BE2C (cell line): ENCODE measurements around the gene NUDT10.

Source experiments
- DNase-seq: peaks from one replicate; pipeline ENCODE4 v3.0.0-alpha.2; 2020
- H3K27me3 ChIP-seq: fragments of 250-450 bp; sonication (Bioruptor Pico); 2 replicates; pipeline ENCODE4 v1.5.1; 2020; ENCODE audit warnings: mild to moderate bottlenecking
- H3K36me3 ChIP-seq: fragments of 250-450 bp; sonication (Bioruptor Pico); 2 replicates; pipeline ENCODE4 v1.5.1; 2020; ENCODE audit warnings: mild to moderate bottlenecking
- H3K4me1 ChIP-seq: fragments of 250-450 bp; sonication (Bioruptor Pico); 2 replicates; pipeline ENCODE4 v1.5.1; 2020
- H3K4me3 ChIP-seq: 2 replicates; pipeline ENCODE4 v1.5.1; 2011; ENCODE audit warnings: low read depth, low read length
- H3K9me3 ChIP-seq: fragments of 250-450 bp; sonication (Bioruptor Pico); 2 replicates; pipeline ENCODE4 v1.5.1; 2020
- TF ChIP-seq, protein P1 (sequence below): IDR thresholded peaks from 2 replicates; pipeline ENCODE4 v1.5.1; 2012; ENCODE audit warnings: mild to moderate bottlenecking, low read depth, low read length

The NUDT10 gene

DNA sequence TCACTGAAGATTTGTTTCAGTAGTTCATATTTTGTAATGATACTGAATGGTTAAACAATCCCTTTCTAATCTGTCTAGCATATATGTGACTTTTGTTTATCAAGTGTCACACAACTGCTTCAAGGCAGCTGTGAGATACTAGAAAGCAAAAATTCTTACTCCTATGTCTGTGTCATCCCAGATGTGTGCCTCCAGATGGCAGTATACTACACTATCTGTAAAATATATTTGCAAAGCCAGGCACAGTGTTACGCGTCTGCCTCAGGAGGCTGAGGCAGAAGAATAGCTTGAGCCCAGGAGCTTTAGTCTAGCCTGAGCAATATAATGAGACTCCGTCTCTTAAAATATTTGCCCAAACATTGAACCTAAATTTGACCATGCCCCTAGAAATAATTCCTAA lies 4.0 kb downstream of the NUDT10 start:
- H3K4me1 ChIP-seq = no peaks in the 10 kb centered on the region
- peak; percentile 15 for DNase-seq
- H3K36me3 ChIP-seq = no peaks in the 10 kb centered on the region
- TF ChIP-seq, protein P1, sequence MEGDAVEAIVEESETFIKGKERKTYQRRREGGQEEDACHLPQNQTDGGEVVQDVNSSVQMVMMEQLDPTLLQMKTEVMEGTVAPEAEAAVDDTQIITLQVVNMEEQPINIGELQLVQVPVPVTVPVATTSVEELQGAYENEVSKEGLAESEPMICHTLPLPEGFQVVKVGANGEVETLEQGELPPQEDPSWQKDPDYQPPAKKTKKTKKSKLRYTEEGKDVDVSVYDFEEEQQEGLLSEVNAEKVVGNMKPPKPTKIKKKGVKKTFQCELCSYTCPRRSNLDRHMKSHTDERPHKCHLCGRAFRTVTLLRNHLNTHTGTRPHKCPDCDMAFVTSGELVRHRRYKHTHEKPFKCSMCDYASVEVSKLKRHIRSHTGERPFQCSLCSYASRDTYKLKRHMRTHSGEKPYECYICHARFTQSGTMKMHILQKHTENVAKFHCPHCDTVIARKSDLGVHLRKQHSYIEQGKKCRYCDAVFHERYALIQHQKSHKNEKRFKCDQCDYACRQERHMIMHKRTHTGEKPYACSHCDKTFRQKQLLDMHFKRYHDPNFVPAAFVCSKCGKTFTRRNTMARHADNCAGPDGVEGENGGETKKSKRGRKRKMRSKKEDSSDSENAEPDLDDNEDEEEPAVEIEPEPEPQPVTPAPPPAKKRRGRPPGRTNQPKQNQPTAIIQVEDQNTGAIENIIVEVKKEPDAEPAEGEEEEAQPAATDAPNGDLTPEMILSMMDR = peak; percentile 48
- no peak overlapping the region for H3K4me3 ChIP-seq
- H3K27me3 ChIP-seq = no peaks in the 10 kb centered on the region
- H3K9me3 ChIP-seq = no peaks in the 10 kb centered on the region

DNA sequence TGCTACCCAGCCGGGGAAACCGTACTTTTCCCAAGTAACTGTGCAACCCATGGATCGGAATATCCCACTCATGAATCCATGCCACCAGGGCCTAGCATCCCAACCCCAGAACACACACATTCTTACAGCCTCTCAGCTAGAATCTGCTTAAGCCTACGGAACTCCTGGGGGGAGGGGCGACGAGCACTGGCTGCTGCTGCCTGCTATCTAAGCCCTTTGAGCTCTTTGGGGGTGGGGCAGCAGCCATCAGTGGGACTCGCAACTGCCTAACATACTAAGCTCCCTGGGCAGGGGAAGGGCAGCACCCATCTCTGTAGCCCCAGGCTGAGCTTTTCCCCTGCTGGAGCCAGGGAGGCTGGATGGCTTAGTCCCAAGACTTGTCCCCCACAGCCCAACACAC lies 28.6 kb downstream of the NUDT10 start:
- DNase-seq = no peak
- TF ChIP-seq, protein P1 = no peak
- Histone ChIP-seq H3K4me1 (no peaks in the 10 kb centered on the region), H3K27me3 (no peaks in the 10 kb centered on the region), H3K4me3 (no peak overlapping the region), H3K36me3 (no peaks in the 10 kb centered on the region), H3K9me3 (no peaks in the 10 kb centered on the region)

DNA sequence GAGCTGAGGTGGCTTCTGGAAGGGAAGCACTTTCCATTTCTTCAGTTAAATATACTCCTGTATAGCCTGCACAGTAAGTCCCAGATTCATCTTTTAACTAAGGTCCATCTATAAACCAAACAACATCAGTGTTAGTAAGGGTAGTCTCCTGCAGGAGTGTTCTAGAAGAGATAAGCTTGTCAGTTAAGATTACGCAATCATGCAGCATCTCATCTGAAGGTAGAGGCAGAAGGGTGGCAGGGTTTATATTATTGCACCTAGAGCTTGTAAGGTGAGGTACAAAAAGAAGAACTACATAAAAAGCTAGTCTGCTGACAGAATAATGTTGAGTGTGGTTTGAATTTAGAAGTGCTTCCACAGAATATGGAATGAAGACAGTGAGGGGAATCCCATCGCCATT lies 44.0 kb downstream of the NUDT10 start:
- TF ChIP-seq, protein P1 = no peak
- H3K4me1 ChIP-seq = no peaks in the 10 kb centered on the region

More for the DNA sequence above, 44.0 kb downstream of the NUDT10 start:
- no peak for DNase-seq
- Histone ChIP-seq H3K36me3 (no peaks in the 10 kb centered on the region), H3K27me3 (no peaks in the 10 kb centered on the region), H3K4me3 (no peak overlapping the region), H3K9me3 (no peaks in the 10 kb centered on the region)
